Measurements from ENCODE around the gene NFIB.

Gene NFIB

GRCh38 chr9:14139287-14139686 lies 174.7 kb downstream of the NFIB start:
- DNase-seq, result no peak

GRCh38 chr9:14136646-14137370 lies 177.1 kb downstream of the NFIB start:
- DNase-seq, result no peak

GRCh38 chr9:14136047-14136635 lies 177.8 kb downstream of the NFIB start:
- DNase-seq, result no peak

GRCh38 chr9:14135421-14135820 lies 178.5 kb downstream of the NFIB start:
- no peak for DNase-seq

GRCh38 chr9:14133394-14133793 lies 180.5 kb downstream of the NFIB start:
- DNase-seq, result no peak

- no peak for DNase-seq
Measured at GRCh38 chr9:14132775-14133174, 181.2 kb downstream of the NFIB start.

GRCh38 chr9:14131356-14132088 lies 182.4 kb downstream of the NFIB start:
- DNase-seq, result no peak

GRCh38 chr9:14127656-14128055 lies 186.3 kb downstream of the NFIB start:
- no peak for DNase-seq

- DNase-seq, result no peak
Measured at GRCh38 chr9:14119694-14120514, 194.0 kb downstream of the NFIB start.

GRCh38 chr9:14112226-14112625 lies 201.7 kb downstream of the NFIB start:
- no peak for DNase-seq

GRCh38 chr9:14111696-14112095 lies 202.2 kb downstream of the NFIB start:
- no peak for DNase-seq

GRCh38 chr9:14107977-14108376 lies 206.0 kb downstream of the NFIB start:
- no peak for DNase-seq

GRCh38 chr9:14107495-14107894 lies 206.4 kb downstream of the NFIB start:
- no peak for DNase-seq

GRCh38 chr9:14106699-14107098 lies 207.2 kb downstream of the NFIB start:
- no peak for DNase-seq

GRCh38 chr9:14104496-14104895 lies 209.4 kb downstream of the NFIB start:
- no peak for DNase-seq

GRCh38 chr9:14103115-14103514 lies 210.8 kb downstream of the NFIB start:
- no peak for DNase-seq

GRCh38 chr9:14099737-14100136 lies 214.2 kb downstream of the NFIB start:
- DNase-seq, result no peak

- DNase-seq, result no peak
Measured at GRCh38 chr9:14098486-14099180, 215.3 kb downstream of the NFIB start.

GRCh38 chr9:14097666-14098415 lies 216.1 kb downstream of the NFIB start:
- no peak for DNase-seq

GRCh38 chr9:14097215-14097614 lies 216.7 kb downstream of the NFIB start:
- no peak for DNase-seq

- DNase-seq, result no peak
Measured at GRCh38 chr9:14096258-14096922, 217.6 kb downstream of the NFIB start.

Data from activated effector memory CD4-positive, alpha-beta T cell treated with anti-CD3 and anti-CD28 coated beads, Interleukin-2, amount 50 U/mL, for 16 hours (primary cell).